Spleen (tissue), 11 donors: ENCODE data around the gene MUC4. TPM values are rescaled to one million over a fixed set of nuclear protein-coding genes. Genes with fewer than 3 reads are reported as not detected.

Source experiments
- DNase-seq: peaks from one replicate; pipeline ENCODE4 v3.0.0-alpha.2; 2020
- H3K27ac ChIP-seq, 8 donors: fragments of 200-600 bp; sonication (generic) in 7 of 8; 1 replicate in 4 of 8; 2 replicates in 4 of 8; pipeline versions ENCODE4 v1.5.0 to v1.8.0; 2016 to 2021; ENCODE audit warnings: inconsistent platforms in 4 of 8, mild to moderate bottlenecking in 4 of 8, moderate library complexity in 1 of 8
- H3K27me3 ChIP-seq, 7 donors: fragments of 200-600 bp; sonication (generic) in 6 of 7; replicated peaks in 1 of 7; 1 replicate in 4 of 7; 2 replicates in 3 of 7; pipeline versions ENCODE4 v1.5.0 to v1.8.0; 2016 to 2021; ENCODE audit warnings: inconsistent platforms in 3 of 7, mild to moderate bottlenecking in 1 of 7
- H3K36me3 ChIP-seq, 6 donors: fragments of 200-600 bp; sonication (generic) in 5 of 6; 1 replicate in 4 of 6; 2 replicates in 2 of 6; pipeline versions ENCODE4 v1.5.0 to v1.8.0; 2016 to 2021; ENCODE audit warnings: inconsistent platforms in 2 of 6
- H3K4me1 ChIP-seq, 6 donors: fragments of 200-600 bp; sonication (generic) in 5 of 6; 1 replicate in 3 of 6; 2 replicates in 3 of 6; pipeline versions ENCODE4 v1.5.0 to v1.8.0; 2016 to 2021; ENCODE audit warnings: inconsistent platforms in 3 of 6
- H3K4me3 ChIP-seq, 8 donors: fragments of 200-600 bp; sonication (generic) in 7 of 8; 1 replicate in 4 of 8; 2 replicates in 4 of 8; pipeline versions ENCODE4 v1.5.0 to v1.8.0; 2016 to 2021; ENCODE audit warnings: inconsistent platforms in 4 of 8, mild to moderate bottlenecking in 4 of 8, moderate library complexity in 2 of 8
- H3K9me3 ChIP-seq, 8 donors: fragments of 200-600 bp; sonication (generic) in 7 of 8; 1 replicate in 4 of 8; 2 replicates in 4 of 8; pipeline versions ENCODE4 v1.5.0 to v1.8.0; 2016 to 2021; ENCODE audit warnings: inconsistent platforms in 4 of 8
- CTCF ChIP-seq, 11 experiments: fragments of 200-600 bp in 7 of 11; fragments of 450-650 bp in 4 of 11; sonication (generic) in 4 of 11; IDR thresholded peaks in 8 of 11; conservative IDR thresholded peaks in 3 of 11; 1 replicate in 7 of 11; 2 replicates in 4 of 11; pipeline versions ENCODE4 v1.4.0 to v1.8.0; 2016 to 2021; ENCODE audit warnings: antibody characterized with exemption in 11 of 11, inconsistent platforms in 4 of 11, mild to moderate bottlenecking in 1 of 11
- POLR2A ChIP-seq, 3 donors: fragments of 450-650 bp; IDR thresholded peaks; one replicate each; pipeline ENCODE4 v1.5.1; 2017; ENCODE audit warnings: antibody characterized with exemption in 3 of 3, mild to moderate bottlenecking in 1 of 3
- POLR2AphosphoS5 ChIP-seq, 3 donors: sonication (generic); formaldehyde crosslinking; IDR thresholded peaks; one replicate each; pipeline ENCODE4 v1.5.1; 2017; ENCODE audit warnings: antibody characterized with exemption in 3 of 3
- WGBS, 5 donors: extraction: QIAGEN DNeasy Blood & Tissue Kit in 3 of 5; methylation state at CpG; one replicate each; pipeline versions ENCODE4 v1.1.5 to v1.1.7; 2013 to 2018; 5-methylcytosine and 5-hydroxymethylcytosine counted together
- intact Hi-C: fragments of 100-400 bp; cut with DNase I; formaldehyde crosslinking; loops from one replicate; pipeline ENCODE4 v1.15.0; 2023; ENCODE audit warnings: low total_unique reads
- polyA plus RNA-seq, 3 donors: library from polyadenylated mRNA; stranded (reverse); fragments of 200-250 nt; gene quantifications; one replicate each; pipeline ENCODE4 v1.2.1, GENCODE V29; 2013
- total RNA-seq, 7 donors: library from RNA; depleted of rRNA in 3 of 7; stranded (reverse); fragments of >200 nt in 3 of 7; fragmentation: NEBNext Ultra II Directional in 4 of 7; extraction: Animal tissue kit (Norgen Biotek cat#: 25700) in 4 of 7; gene quantifications; one replicate each; pipeline versions ENCODE4 v1.1.0 to v1.2.1, GENCODE V29; 2016 to 2021
- donor health status: healthy with polysubstance abuse.
- donor health status: DM: no; HTN: no; CAD: no; lungs with moderate emphysema.
- donor health status: DM: no; HTN: no; CAD: no.
- donor health status: Bipolar disorder and iron deficiency.
- donor health status: healthy.
- donor health status: DM: no; HTN: no; CAD: no.
- donor health status: DM: yes; HTN: yes; CAD: no.

The MUC4 gene
- total and polyA plus RNA-seq, 10 donors: 0.02 to 0.03 TPM; not detected in 8

GRCh38 chr3:195758721-195759353 is 52.9 kb downstream of the MUC4 start:
- H3K4me1 ChIP-seq: peaks cover 0 to 36% (median 20%) of the 10 kb centered on the region in 6 donors
- TF ChIP-seq POLR2AphosphoS5 (IDR thresholded peaks at IDR 0.05) (no peak), POLR2A (IDR thresholded peaks at IDR 0.05) (no peak), CTCF (IDR thresholded peaks at IDR 0.05 in 8 of 11, conservative IDR thresholded peaks at IDR 0.05 in 3 of 11) (no peak)
- peaks cover 0 to 82% (median 23%) of the 10 kb centered on the region in 7 donors for H3K27me3 ChIP-seq
- intact Hi-C loops: no loop called here
- H3K9me3 ChIP-seq: no peaks in the 10 kb centered on the region
- H3K4me3 ChIP-seq: no peak overlapping the region
- DNase-seq: peak; percentile 28
- no peaks in the 10 kb centered on the region for H3K36me3 ChIP-seq
- WGBS, 5 donors: 81 to 87% (median 83%) methylated on average over 19 of the region's 19 CpGs
- H3K27ac ChIP-seq: no peak overlapping the region

- Histone ChIP-seq H3K27me3 (peaks cover 0 to 81% (median 15%) of the 10 kb centered on the region in 7 donors), H3K27ac (no peak overlapping the region), H3K9me3 (no peaks in the 10 kb centered on the region), H3K4me1 (peaks cover 0 to 36% (median 20%) of the 10 kb centered on the region in 6 donors), H3K4me3 (peak overlapping the region in 1 of 8 donors; percentile 6), H3K36me3 (no peaks in the 10 kb centered on the region)
- intact Hi-C loops: no loop called here
- TF ChIP-seq CTCF (IDR thresholded peaks at IDR 0.05 in 8 of 11, conservative IDR thresholded peaks at IDR 0.05 in 3 of 11): no peak
- no peak for TF ChIP-seq POLR2A (IDR thresholded peaks at IDR 0.05)
- TF ChIP-seq POLR2AphosphoS5 (IDR thresholded peaks at IDR 0.05): no peak
- peak; percentile 53 for DNase-seq
- 50 to 63% (median 54%) methylated on average over 10 of the region's 10 CpGs for WGBS, 5 donors
These were observed 53.9 kb downstream of the MUC4 start for GRCh38 chr3:195757827-195758226.

GRCh38 chr3:195757438-195757770 is 54.3 kb downstream of the MUC4 start:
- DNase-seq: peak; percentile 54
- peaks cover 0 to 79% (median 13%) of the 10 kb centered on the region in 7 donors for H3K27me3 ChIP-seq

More at GRCh38 chr3:195757438-195757770, 54.3 kb downstream of the MUC4 start:
- H3K4me1 ChIP-seq: peaks cover 0 to 36% (median 20%) of the 10 kb centered on the region in 6 donors
- H3K4me3 ChIP-seq: peak overlapping the region in 1 of 8 donors; percentile 6
- intact Hi-C loops: no loop called here
- H3K36me3 ChIP-seq: no peaks in the 10 kb centered on the region
- TF ChIP-seq CTCF (IDR thresholded peaks at IDR 0.05 in 8 of 11, conservative IDR thresholded peaks at IDR 0.05 in 3 of 11): no peak
- no peak for TF ChIP-seq POLR2AphosphoS5 (IDR thresholded peaks at IDR 0.05)
- TF ChIP-seq POLR2A (IDR thresholded peaks at IDR 0.05): no peak
- H3K9me3 ChIP-seq: no peaks in the 10 kb centered on the region
- 35 to 54% (median 42%) methylated on average over 8 of the region's 8 CpGs for WGBS, 5 donors
- no peak overlapping the region for H3K27ac ChIP-seq
